Fibroblast of villous mesenchyme (primary cell): Measurements from ENCODE around the gene RPUSD1. TPM values are rescaled to one million over a fixed set of nuclear protein-coding genes. Genes with fewer than 3 reads are reported as not detected.
A peak's percentile ranks its signal among the peaks of the same experiment; 100 is the strongest.
"Not testable (repeated sequence)": the region's sequence is repeated elsewhere in the genome, so short reads cannot be mapped to it uniquely, and the experiment has no call there.

Experiments used
- DNase-seq: peaks from one replicate; pipeline ENCODE4 v3.0.0-alpha.2; 2010; ENCODE audit warnings: low read depth
- H3K4me3 ChIP-seq: 2 replicates; pipeline ENCODE4 v1.5.1; 2011; ENCODE audit warnings: low read depth, mild to moderate bottlenecking, low read length
- CTCF ChIP-seq: IDR thresholded peaks from 2 replicates; pipeline ENCODE4 v1.5.1; 2012; ENCODE audit warnings: low read depth, mild to moderate bottlenecking, low read length; ENCODE audit not compliant: insufficient read depth
- total RNA-seq: library from RNA; depleted of rRNA; stranded (reverse); fragments of >200 nt; gene quantifications from 2 replicates; pipeline ENCODE4 v1.2.3, GENCODE V29; 2012

The RPUSD1 gene
- total RNA-seq, result 21.2 and 32.2 TPM in 2 replicates

DNA sequence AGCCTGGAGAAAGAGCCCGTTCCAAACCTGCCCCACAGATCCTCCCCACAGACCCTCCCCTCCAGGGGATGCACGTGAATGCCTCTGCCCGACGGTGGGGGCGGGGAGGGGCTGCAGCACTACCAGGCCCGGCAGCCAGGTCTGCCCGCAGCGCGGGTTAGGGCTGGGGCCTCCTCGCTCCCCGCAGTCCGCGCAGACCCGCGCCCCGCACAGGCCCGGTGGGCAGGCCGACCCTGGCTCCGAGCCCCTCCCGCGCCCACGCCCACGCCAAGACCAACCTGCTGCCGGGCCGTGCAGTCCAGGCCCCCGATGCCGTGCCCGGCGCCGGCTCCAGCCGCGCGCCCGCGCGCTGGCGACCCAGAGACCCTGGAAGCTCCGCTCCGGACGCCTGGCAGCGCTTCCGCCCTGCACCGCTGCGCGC lies at the start of gene RPUSD1:
Gene RPUSD1, minus strand, starts transcription at position 404 of the 421 bp plus-strand sequence. CDS start 644 bp downstream, outside the sequence.
- peak within 1 kb of the TSS; percentile 79 for H3K4me3 ChIP-seq

GRCh38 chr16:836822-837221 lies 48.6 kb upstream of the RPUSD1 start:
- DNase-seq, H3K4me3 ChIP-seq: not testable (repeated sequence)

More for the DNA sequence above, at the start of gene RPUSD1:
- no peak for DNase-seq
- TF ChIP-seq CTCF, result peak; percentile 16

DNA sequence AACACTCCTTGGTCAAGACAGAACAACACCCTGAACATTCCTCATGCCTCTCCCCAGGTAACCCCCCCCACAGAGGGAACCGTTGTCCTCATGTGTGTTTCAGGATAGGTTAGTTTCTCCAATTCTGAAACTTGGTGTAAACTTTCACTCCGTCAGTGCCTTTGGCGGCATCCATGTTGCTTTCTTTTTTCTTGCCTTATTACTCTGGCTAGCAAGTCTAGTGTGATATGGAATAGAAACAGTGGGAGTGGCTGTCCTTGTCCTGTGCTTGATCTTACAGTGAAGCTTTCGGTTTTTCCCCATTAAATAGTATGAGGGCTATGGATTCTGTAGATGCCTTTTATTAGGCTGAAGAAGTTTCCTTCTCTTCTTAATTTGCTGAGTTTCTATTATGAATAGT lies 48.0 kb upstream of the RPUSD1 start:
- DNase-seq, result no peak
- no peak for TF ChIP-seq CTCF
- H3K4me3 ChIP-seq, result no peak overlapping the region

- H3K4me3 ChIP-seq, result no peak overlapping the region
- TF ChIP-seq CTCF, result no peak
- no peak for DNase-seq
Observed at GRCh38 chr16:835373-835772, 47.2 kb upstream of the RPUSD1 start.

DNA sequence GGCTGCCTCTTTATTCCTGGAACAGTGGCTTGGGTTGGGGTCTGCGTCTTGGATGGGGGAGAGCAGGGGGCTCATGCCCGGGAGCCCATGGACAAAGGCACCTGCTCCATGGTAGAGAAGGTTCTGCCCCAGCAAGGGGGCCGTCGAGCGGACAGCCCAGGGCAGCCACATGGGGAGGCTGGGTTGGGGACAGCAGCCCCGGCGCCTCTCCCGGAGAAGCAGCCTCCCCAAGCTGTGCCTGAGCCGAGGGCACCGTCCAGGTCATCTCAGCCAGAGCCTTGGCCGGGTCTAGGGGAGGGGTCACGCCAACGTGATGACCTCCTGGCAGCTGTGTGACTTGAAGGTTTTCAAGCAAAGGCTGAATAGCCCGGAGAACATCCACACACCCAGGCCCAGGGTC lies 45.2 kb upstream of the RPUSD1 start:
- DNase-seq, result no peak
- TF ChIP-seq CTCF, result no peak
- no peak overlapping the region for H3K4me3 ChIP-seq

GRCh38 chr16:832652-833336 lies 44.6 kb upstream of the RPUSD1 start:
- no peak overlapping the region for H3K4me3 ChIP-seq
- no peak for DNase-seq
- no peak for TF ChIP-seq CTCF

DNA sequence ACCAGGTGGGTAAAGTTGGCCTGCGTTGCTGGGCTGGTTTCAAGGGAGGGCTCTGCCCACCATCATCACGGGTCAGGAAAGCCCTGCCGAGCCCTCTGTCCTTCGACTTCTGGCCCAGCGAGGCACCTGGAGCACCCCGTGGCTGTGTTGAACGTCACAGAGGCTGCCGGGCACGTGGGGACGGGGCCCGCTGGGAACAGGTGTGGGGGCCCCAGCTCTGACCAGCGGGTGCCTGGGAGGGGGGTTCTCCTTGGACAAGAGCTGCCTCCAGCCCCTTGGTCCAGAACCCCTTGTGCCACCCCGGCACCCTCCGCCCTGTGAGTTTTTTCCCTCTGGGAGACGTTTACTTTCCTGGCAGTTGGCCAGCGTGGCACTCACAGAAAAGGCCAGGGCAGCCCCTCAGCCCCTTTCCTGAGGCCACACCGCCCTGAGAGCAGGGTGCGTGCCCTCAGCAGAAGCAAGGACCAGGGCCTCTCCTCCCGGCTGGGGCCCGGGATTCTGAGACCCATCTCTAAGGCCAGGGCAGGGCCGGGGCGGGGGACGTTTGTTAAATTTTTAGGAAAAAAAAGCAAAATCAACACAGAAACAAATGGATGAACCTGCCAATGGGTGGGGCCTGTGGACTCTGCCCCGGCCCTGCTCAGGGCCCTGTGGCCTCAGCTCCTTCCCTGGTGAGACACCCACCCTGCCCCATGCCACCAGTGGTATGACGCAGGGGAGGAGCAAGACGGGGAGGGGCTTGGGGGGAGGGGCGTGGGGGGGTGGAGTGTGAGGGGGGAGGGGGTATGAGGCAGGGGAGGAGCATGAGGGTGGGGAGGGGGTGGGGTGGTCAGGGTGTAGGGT lies 43.6 kb upstream of the RPUSD1 start:
- H3K4me3 ChIP-seq, result no peak overlapping the region
- TF ChIP-seq CTCF, result no peak
- no peak for DNase-seq
